SH-SY5Y (cell line): ENCODE data around the gene FBXL14.

Experiments
- GATA2 ChIP-seq: IDR thresholded peaks from 2 replicates; pipeline ENCODE4 v1.6.1; 2011; ENCODE audit warnings: mild to moderate bottlenecking, low read depth, low read length
- GATA3 ChIP-seq: IDR thresholded peaks from 2 replicates; pipeline ENCODE4 v1.6.1; 2011; ENCODE audit warnings: low read depth, mild to moderate bottlenecking, low read length, moderate library complexity

The FBXL14 gene

GRCh38 chr12:1574865-1575259 is 19.5 kb downstream of the FBXL14 start:
- TF ChIP-seq GATA2 (no peak), GATA3 (no peak)

- TF ChIP-seq GATA2 (no peak), GATA3 (no peak)
Measured at GRCh38 chr12:1573960-1574864, 20.2 kb downstream of the FBXL14 start.

- TF ChIP-seq GATA3 (no peak), GATA2 (no peak)
Measured at GRCh38 chr12:1572731-1573130, 21.6 kb downstream of the FBXL14 start.

- TF ChIP-seq GATA2 (no peak), GATA3 (no peak)
Measured at GRCh38 chr12:1567852-1568251, 26.5 kb downstream of the FBXL14 start.

- TF ChIP-seq GATA2 = no peak
Measured at GRCh38 chr12:1566449-1567135, 27.8 kb downstream of the FBXL14 start.

- no peak for TF ChIP-seq GATA3
- TF ChIP-seq GATA2 = no peak
Measured at GRCh38 chr12:1565172-1565571, 29.2 kb downstream of the FBXL14 start.

GRCh38 chr12:1564067-1564466 is 30.3 kb downstream of the FBXL14 start:
- no peak for TF ChIP-seq GATA3
- no peak for TF ChIP-seq GATA2

GRCh38 chr12:1562813-1563407 is 31.5 kb downstream of the FBXL14 start:
- TF ChIP-seq GATA2 = no peak
- TF ChIP-seq GATA3 = no peak

GRCh38 chr12:1560704-1561103 is 33.7 kb downstream of the FBXL14 start:
- TF ChIP-seq GATA3 = no peak
- no peak for TF ChIP-seq GATA2

GRCh38 chr12:1559676-1560091 is 34.7 kb downstream of the FBXL14 start:
- no peak for TF ChIP-seq GATA2
- TF ChIP-seq GATA3 = no peak

GRCh38 chr12:1553987-1554982 is 40.1 kb downstream of the FBXL14 start:
- TF ChIP-seq GATA2 = no peak
- no peak for TF ChIP-seq GATA3

- TF ChIP-seq GATA2 = no peak
- no peak for TF ChIP-seq GATA3
Measured at GRCh38 chr12:1553536-1553935, 40.8 kb downstream of the FBXL14 start.

- no peak for TF ChIP-seq GATA2
- TF ChIP-seq GATA3 = no peak
Measured at GRCh38 chr12:1552911-1553491, 41.4 kb downstream of the FBXL14 start.
